ENCODE results near the gene CACNA2D4.

CACNA2D4 gene

DNA sequence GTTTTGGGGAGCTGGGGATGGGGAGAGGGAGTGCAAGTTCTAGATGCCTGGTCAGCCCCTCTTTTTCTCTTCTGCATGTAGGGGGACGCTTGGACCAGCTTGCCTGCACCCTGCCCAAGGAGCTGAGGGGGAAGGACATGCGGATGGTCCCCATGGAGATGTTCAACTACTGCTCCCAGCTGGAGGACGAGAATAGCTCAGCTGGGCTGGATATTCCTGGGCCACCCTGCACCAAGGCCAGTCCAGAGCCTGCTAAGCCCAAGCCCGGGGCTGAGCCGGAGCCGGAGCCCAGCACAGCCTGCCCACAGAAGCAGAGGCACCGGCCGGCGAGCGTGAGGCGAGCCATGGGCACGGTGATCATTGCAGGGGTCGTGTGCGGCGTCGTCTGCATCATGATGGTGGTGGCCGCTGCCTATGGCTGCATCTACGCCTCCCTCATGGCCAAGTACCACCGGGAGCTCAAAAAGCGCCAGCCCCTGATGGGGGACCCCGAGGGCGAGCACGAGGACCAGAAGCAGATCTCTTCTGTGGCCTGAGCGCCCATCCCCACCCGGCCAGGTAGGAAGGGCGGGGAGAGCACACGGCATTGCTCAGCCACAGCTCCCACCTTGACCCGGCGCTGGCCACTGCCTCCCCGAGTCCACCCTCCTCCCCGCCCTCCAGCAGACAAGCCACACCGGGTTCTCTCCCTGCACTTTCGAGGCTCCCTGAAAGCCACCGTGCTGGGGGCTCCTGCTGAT, 84.1 kb downstream of the CACNA2D4 start:
- H3K27me3 ChIP-seq (ENCODE audit: control insufficient read depth, insufficient read depth, low read length, poor library complexity, severe bottlenecking) = peaks cover 22% of the 10 kb centered on the region
- H3K27ac ChIP-seq (ENCODE audit: insufficient read depth, low read depth, low read length, poor library complexity, severe bottlenecking) = no peak overlapping the region
- peaks cover 16% of the 10 kb centered on the region for H3K4me1 ChIP-seq (ENCODE audit: control insufficient read depth, insufficient read depth, low read length)
- 92 to 94% methylated on average over 34 of the region's 34 CpGs for WGBS, 2 experiments
- no peak overlapping the region for H3K4me3 ChIP-seq (ENCODE audit: insufficient read depth, low read depth, low read length)
- H3K9me3 ChIP-seq (ENCODE audit: control insufficient read depth, low read length) = no peaks in the 10 kb centered on the region
- H3K36me3 ChIP-seq (ENCODE audit: control insufficient read depth, insufficient read depth, low read length) = no peaks in the 10 kb centered on the region

- peaks cover 22% of the 10 kb centered on the region for H3K27me3 ChIP-seq (ENCODE audit: control insufficient read depth, insufficient read depth, low read length, poor library complexity, severe bottlenecking)
Measured at GRCh38 chr12:1833596-1834028, 84.8 kb downstream of the CACNA2D4 start.

DNA sequence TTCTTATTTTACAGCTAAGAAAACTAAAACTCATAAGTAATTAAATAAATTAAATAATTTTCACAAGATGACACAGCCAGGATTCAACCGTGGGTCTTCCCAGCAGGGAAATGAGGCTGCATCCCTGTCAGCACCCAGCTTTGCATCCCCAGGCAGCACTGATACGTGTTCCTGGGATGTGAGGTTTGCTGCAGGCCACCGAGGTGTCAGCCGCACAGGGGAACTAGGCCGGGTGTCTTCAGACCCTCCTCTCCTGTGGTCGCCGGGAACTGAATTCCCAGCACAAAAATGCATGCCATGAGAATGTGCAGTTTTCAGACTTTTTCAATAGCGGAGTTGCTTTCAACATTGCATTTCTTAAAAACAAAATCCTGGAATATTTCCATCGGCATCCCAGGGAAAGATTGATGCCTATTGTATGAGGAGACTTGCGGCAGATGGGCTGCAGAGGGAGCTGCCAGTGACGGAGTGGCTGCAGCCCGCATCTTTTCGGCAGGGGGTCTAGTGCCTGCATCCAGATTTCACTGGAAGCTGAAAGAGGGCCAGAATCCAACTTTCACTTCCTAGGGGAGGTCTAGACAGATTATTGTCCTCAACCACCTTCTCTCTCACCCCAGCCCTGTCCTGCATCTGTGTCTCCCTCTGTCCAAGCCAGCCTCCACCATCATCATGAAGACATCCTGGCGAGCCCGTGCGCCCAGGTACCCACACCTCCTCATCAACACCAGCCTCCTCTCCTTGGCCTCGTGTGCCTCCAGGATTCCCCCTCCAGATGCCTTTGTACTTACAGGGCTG, 85.5 kb downstream of the CACNA2D4 start:
- H3K9me3 ChIP-seq (ENCODE audit: control insufficient read depth, low read length) = no peaks in the 10 kb centered on the region
- H3K4me1 ChIP-seq (ENCODE audit: control insufficient read depth, insufficient read depth, low read length) = peaks cover 16% of the 10 kb centered on the region
- H3K36me3 ChIP-seq (ENCODE audit: control insufficient read depth, insufficient read depth, low read length) = no peaks in the 10 kb centered on the region
- no peak overlapping the region for H3K4me3 ChIP-seq (ENCODE audit: insufficient read depth, low read depth, low read length)
- peaks cover 22% of the 10 kb centered on the region for H3K27me3 ChIP-seq (ENCODE audit: control insufficient read depth, insufficient read depth, low read length, poor library complexity, severe bottlenecking)
- WGBS, 2 experiments = 80 to 81% methylated on average over 17 of the region's 17 CpGs
- H3K27ac ChIP-seq (ENCODE audit: insufficient read depth, low read depth, low read length, poor library complexity, severe bottlenecking) = no peak overlapping the region

More at GRCh38 chr12:1833596-1834028, 84.8 kb downstream of the CACNA2D4 start:
- no peak overlapping the region for H3K4me3 ChIP-seq (ENCODE audit: insufficient read depth, low read depth, low read length)
- H3K9me3 ChIP-seq (ENCODE audit: control insufficient read depth, low read length) = no peaks in the 10 kb centered on the region
- H3K27ac ChIP-seq (ENCODE audit: insufficient read depth, low read depth, low read length, poor library complexity, severe bottlenecking) = no peak overlapping the region
- 88 to 90% methylated on average over 10 of the region's 10 CpGs for WGBS, 2 experiments
- no peaks in the 10 kb centered on the region for H3K36me3 ChIP-seq (ENCODE audit: control insufficient read depth, insufficient read depth, low read length)
- peaks cover 16% of the 10 kb centered on the region for H3K4me1 ChIP-seq (ENCODE audit: control insufficient read depth, insufficient read depth, low read length)

DNA sequence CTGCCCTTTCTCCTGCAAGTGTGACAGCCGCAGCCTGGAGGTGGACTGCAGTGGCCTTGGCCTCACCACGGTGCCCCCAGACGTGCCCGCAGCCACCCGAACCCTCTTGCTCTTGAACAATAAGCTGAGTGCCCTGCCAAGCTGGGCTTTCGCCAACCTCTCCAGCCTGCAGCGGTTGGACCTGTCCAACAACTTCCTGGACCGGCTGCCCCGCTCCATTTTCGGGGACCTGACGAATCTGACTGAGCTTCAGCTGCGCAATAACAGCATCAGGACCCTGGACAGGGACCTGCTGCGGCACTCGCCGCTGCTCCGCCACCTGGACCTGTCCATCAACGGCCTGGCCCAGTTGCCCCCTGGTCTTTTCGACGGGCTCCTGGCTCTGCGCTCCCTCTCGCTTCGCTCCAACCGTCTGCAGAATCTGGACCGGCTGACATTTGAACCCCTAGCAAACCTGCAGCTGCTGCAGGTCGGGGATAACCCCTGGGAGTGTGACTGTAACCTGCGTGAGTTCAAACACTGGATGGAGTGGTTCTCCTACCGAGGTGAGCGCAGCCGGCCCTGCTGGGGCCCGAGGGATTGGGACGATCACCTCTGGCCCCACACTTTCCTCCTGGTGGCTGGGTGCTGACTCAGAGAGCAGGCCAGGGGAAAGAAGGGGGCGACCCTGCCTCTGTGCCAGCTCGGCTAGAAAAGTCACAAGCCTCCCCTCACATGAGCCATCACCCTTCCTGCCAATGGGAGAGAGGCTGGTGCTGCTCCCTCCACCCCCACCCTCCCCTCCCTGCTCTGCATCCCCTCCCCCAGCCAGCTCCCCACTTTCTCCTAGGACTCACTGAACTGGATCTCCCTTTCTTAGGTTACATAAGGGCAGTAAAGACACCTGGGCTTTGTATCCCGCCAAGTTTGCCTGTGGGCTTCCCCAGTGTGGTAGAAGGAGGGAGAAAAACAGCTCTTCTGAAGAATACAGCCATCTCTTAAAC, 87.2 kb downstream of the CACNA2D4 start:
- peaks cover 22% of the 10 kb centered on the region for H3K27me3 ChIP-seq (ENCODE audit: control insufficient read depth, insufficient read depth, low read length, poor library complexity, severe bottlenecking)
- H3K9me3 ChIP-seq (ENCODE audit: control insufficient read depth, low read length) = no peaks in the 10 kb centered on the region
- H3K27ac ChIP-seq (ENCODE audit: insufficient read depth, low read depth, low read length, poor library complexity, severe bottlenecking) = no peak overlapping the region
- no peaks in the 10 kb centered on the region for H3K36me3 ChIP-seq (ENCODE audit: control insufficient read depth, insufficient read depth, low read length)
- no peak overlapping the region for H3K4me3 ChIP-seq (ENCODE audit: insufficient read depth, low read depth, low read length)
- H3K4me1 ChIP-seq (ENCODE audit: control insufficient read depth, insufficient read depth, low read length) = peaks cover 3% of the 10 kb centered on the region
- WGBS, 2 experiments = 21 to 22% methylated on average over 33 to 34 of the region's 34 CpGs

GRCh38 chr12:1830401-1830845, 88.0 kb downstream of the CACNA2D4 start:
- 73 to 76% methylated on average over 3 of the region's 3 CpGs for WGBS, 2 experiments
- H3K4me1 ChIP-seq (ENCODE audit: control insufficient read depth, insufficient read depth, low read length) = peaks cover 3% of the 10 kb centered on the region

DNA sequence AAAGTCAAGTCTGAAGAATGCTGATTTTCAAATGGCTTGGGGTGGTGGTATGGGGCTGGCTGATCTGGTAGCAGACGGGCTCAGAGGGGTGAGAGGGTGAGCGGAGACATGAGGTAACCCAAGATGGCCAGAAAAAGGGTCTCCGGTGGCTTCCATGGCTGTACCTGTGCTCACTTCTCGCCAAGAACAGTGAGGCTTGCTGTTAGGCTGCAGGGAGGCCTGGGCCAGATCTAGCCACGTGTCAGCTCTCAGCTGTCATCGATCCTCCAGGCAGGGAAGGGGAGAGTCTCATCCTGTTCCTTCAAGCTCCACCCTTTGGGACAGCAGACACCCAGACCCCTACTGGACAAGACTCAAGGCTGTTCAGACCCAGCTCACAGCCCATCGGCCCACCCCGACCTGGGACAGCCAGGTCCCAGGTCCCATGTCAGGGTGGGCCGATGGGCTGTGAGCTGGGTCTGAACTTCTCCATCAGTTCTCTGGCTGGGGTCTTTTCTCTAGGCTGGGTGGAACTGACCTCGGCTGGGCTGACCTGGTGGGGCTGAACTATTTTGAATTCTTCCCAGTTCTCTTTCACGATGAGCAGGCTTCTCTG, 89.0 kb downstream of the CACNA2D4 start:
- 85 to 86% methylated on average over 11 of the region's 11 CpGs for WGBS, 2 experiments
- H3K36me3 ChIP-seq (ENCODE audit: control insufficient read depth, insufficient read depth, low read length) = no peaks in the 10 kb centered on the region
- no peaks in the 10 kb centered on the region for H3K9me3 ChIP-seq (ENCODE audit: control insufficient read depth, low read length)
- H3K4me1 ChIP-seq (ENCODE audit: control insufficient read depth, insufficient read depth, low read length) = peaks cover 3% of the 10 kb centered on the region
- H3K4me3 ChIP-seq (ENCODE audit: insufficient read depth, low read depth, low read length) = no peak overlapping the region
- peaks cover 22% of the 10 kb centered on the region for H3K27me3 ChIP-seq (ENCODE audit: control insufficient read depth, insufficient read depth, low read length, poor library complexity, severe bottlenecking)
- no peak overlapping the region for H3K27ac ChIP-seq (ENCODE audit: insufficient read depth, low read depth, low read length, poor library complexity, severe bottlenecking)

More at GRCh38 chr12:1830401-1830845, 88.0 kb downstream of the CACNA2D4 start:
- Histone ChIP-seq H3K27me3 (ENCODE audit: control insufficient read depth, insufficient read depth, low read length, poor library complexity, severe bottlenecking) (peaks cover 22% of the 10 kb centered on the region), H3K36me3 (ENCODE audit: control insufficient read depth, insufficient read depth, low read length) (no peaks in the 10 kb centered on the region), H3K27ac (ENCODE audit: insufficient read depth, low read depth, low read length, poor library complexity, severe bottlenecking) (no peak overlapping the region), H3K9me3 (ENCODE audit: control insufficient read depth, low read length) (no peaks in the 10 kb centered on the region), H3K4me3 (ENCODE audit: insufficient read depth, low read depth, low read length) (no peak overlapping the region)

DNA sequence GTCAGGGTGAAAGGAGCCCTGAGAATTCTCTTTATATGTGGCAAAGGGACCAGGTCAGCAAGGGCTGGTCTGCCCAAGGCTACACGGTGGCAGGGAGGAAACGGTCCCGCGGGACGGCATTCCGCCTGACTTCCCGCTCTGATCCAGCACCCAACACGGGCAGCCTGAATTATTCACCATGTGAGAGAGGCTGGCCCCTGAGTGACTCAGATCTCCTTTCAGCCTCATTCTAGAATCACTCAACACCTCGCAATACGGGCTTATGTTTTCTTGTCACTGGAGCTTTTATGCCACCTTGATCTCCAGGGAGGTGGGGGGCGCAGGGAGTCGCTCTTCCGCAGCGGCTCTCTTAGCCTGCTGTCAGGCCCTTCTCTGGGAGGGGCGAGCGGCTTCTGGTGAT, 89.6 kb downstream of the CACNA2D4 start:
- H3K4me1 ChIP-seq (ENCODE audit: control insufficient read depth, insufficient read depth, low read length) = peaks cover 3% of the 10 kb centered on the region
- H3K9me3 ChIP-seq (ENCODE audit: control insufficient read depth, low read length) = no peaks in the 10 kb centered on the region
- no peak overlapping the region for H3K4me3 ChIP-seq (ENCODE audit: insufficient read depth, low read depth, low read length)
- WGBS, 2 experiments = 91 to 92% methylated on average over 16 of the region's 16 CpGs
- H3K27me3 ChIP-seq (ENCODE audit: control insufficient read depth, insufficient read depth, low read length, poor library complexity, severe bottlenecking) = peaks cover 22% of the 10 kb centered on the region
- H3K36me3 ChIP-seq (ENCODE audit: control insufficient read depth, insufficient read depth, low read length) = no peaks in the 10 kb centered on the region
- H3K27ac ChIP-seq (ENCODE audit: insufficient read depth, low read depth, low read length, poor library complexity, severe bottlenecking) = no peak overlapping the region

- no peaks in the 10 kb centered on the region for H3K9me3 ChIP-seq (ENCODE audit: control insufficient read depth, low read length)
- H3K4me3 ChIP-seq (ENCODE audit: insufficient read depth, low read depth, low read length) = no peak overlapping the region
- H3K27ac ChIP-seq (ENCODE audit: insufficient read depth, low read depth, low read length, poor library complexity, severe bottlenecking) = no peak overlapping the region
- H3K4me1 ChIP-seq (ENCODE audit: control insufficient read depth, insufficient read depth, low read length) = peaks cover 3% of the 10 kb centered on the region
- peaks cover 23% of the 10 kb centered on the region for H3K27me3 ChIP-seq (ENCODE audit: control insufficient read depth, insufficient read depth, low read length, poor library complexity, severe bottlenecking)
- H3K36me3 ChIP-seq (ENCODE audit: control insufficient read depth, insufficient read depth, low read length) = no peaks in the 10 kb centered on the region
- WGBS, 2 experiments = 89 to 91% methylated on average over 38 of the region's 38 CpGs
Measured at GRCh38 chr12:1827826-1828805, 90.3 kb downstream of the CACNA2D4 start.
